Measurements from ENCODE around the gene PCDHGA1. TPM values are rescaled to one million over a fixed set of nuclear protein-coding genes. Genes with fewer than 3 reads are reported as not detected.

PCDHGA1 gene
- total and polyA plus RNA-seq, 9 of the 15 experiments (the other 6 are each of a cell fraction or from before 2014, with no cell fraction given) = 0.05 to 0.26 (median 0.18) TPM; not detected in 2

GRCh38 chr5:141320225-141321169, 9.8 kb upstream of the PCDHGA1 start, which contains the start of gene TAF7 (continued):
- TF ChIP-seq POLR2AphosphoS5 (IDR thresholded peaks at IDR 0.05; ENCODE audit: control insufficient read depth, insufficient read depth, low read depth, low read length) (peak; percentile 89), TSC22D4 (tag; IDR thresholded peaks at IDR 0.05) (no peak), SP1 (CRISPR knock-in tag; IDR thresholded peaks at IDR 0.05) (0 out of 2 replicates have a peak, but pooled peaks have one; percentile 13), SMARCE1 (IDR thresholded peaks at IDR 0.05) (peak; percentile 92), ZNF143 (CRISPR knock-in tag; IDR thresholded peaks at IDR 0.05) (peak; percentile 44; the same call in 1 of the 2 replicates), CTCF (IDR thresholded peaks at IDR 0.05 in 2 of 3, conservative IDR thresholded peaks at IDR 0.05 in 1 of 3; ENCODE audit: insufficient read depth in 2 of 3, low read depth in 1 of 3, low read length in 3 of 3) (peak; percentile 80 to 95 (median 93)), GABPA (tag; conservative IDR thresholded peaks at IDR 0.05; ENCODE audit: low read depth) (peak; percentile 95), KAT8 (IDR thresholded peaks at IDR 0.05; ENCODE audit: low read depth) (peak; percentile 88; the same call in 1 of the 2 replicates), GABPB2 (CRISPR knock-in tag; conservative IDR thresholded peaks at IDR 0.05) (no peak), AFF4 (CRISPR knock-in tag; IDR thresholded peaks at IDR 0.05) (peak; percentile 67), BCOR (IDR thresholded peaks at IDR 0.05) (0 out of 2 replicates have a peak, but pooled peaks have one; percentile 45), FOS (IDR thresholded peaks at IDR 0.05; ENCODE audit: extremely low read depth, insufficient read length) (no peak), KLF13 (tag; IDR thresholded peaks at IDR 0.05; ENCODE audit: borderline replicate concordance, low read depth) (no peak), LEF1 (IDR thresholded peaks at IDR 0.05) (peak; percentile 33; the same call in 1 of the 2 replicates), E2F3 (CRISPR knock-in tag; IDR thresholded peaks at IDR 0.05) (no peak), KDM5B (IDR thresholded peaks at IDR 0.05; ENCODE audit: insufficient replicate concordance, low read depth, low read length) (peak; percentile 78), NR2C2 (CRISPR knock-in tag; IDR thresholded peaks at IDR 0.05) (peak; percentile 38; the same call in 1 of the 2 replicates), NR2C2 (tag; IDR thresholded peaks at IDR 0.05) (peak; percentile 85), PTRF (tag; IDR thresholded peaks at IDR 0.05) (no peak), POLR2H (tag; IDR thresholded peaks at IDR 0.05; ENCODE audit: low read depth) (peak; percentile 95), ZNF224 (CRISPR knock-in tag; IDR thresholded peaks at IDR 0.05) (0 out of 2 replicates have a peak, but pooled peaks have one; percentile 33)

Data from K562 (cell line).